Endodermal cell (in vitro differentiated cells): Measurements from ENCODE around the gene GYPC. TPM values are rescaled to one million over a fixed set of nuclear protein-coding genes. Genes with fewer than 3 reads are reported as not detected.

Experiments
- DNase-seq: peaks from one replicate; pipeline ENCODE4 v3.0.0-alpha.2; 2017
- H3K27ac ChIP-seq: 2 replicates; pipeline ENCODE4 v1.5.1; 2013; ENCODE audit warnings: mild to moderate bottlenecking, low read depth, low read length, moderate library complexity
- H3K27me3 ChIP-seq: 2 replicates; pipeline ENCODE4 v1.6.1; 2013; ENCODE audit warnings: mild to moderate bottlenecking, low read length, moderate library complexity; ENCODE audit not compliant: insufficient read depth, control insufficient read depth, poor library complexity, severe bottlenecking
- H3K36me3 ChIP-seq: 2 replicates; pipeline ENCODE4 v1.7.0; 2013; ENCODE audit warnings: mild to moderate bottlenecking, low read length, moderate library complexity; ENCODE audit not compliant: control insufficient read depth, insufficient read depth
- H3K4me1 ChIP-seq: one replicate; pipeline ENCODE4 v1.7.0; 2013; ENCODE audit warnings: low read length; ENCODE audit not compliant: control insufficient read depth, insufficient read depth
- H3K4me3 ChIP-seq: 2 replicates; pipeline ENCODE4 v1.5.1; 2013; ENCODE audit warnings: mild to moderate bottlenecking, low read length, moderate library complexity
- H3K9ac ChIP-seq: 2 replicates; pipeline ENCODE4 v1.6.1; 2013; ENCODE audit warnings: mild to moderate bottlenecking, low read length, moderate library complexity; ENCODE audit not compliant: poor library complexity, severe bottlenecking; ENCODE audit errors: extremely low read depth
- H3K9me3 ChIP-seq: 2 replicates; pipeline ENCODE4 v1.6.1; 2013; ENCODE audit warnings: mild to moderate bottlenecking, low read length, moderate library complexity; ENCODE audit not compliant: control insufficient read depth
- H3K27ac Mint-ChIP-seq: 2 replicates; pipeline ENCODE4 v1.8.0; 2020; ENCODE audit warnings: mixed read lengths
- H3K27me3 Mint-ChIP-seq: 2 replicates; pipeline ENCODE4 v1.8.0; 2021; ENCODE audit warnings: mild to moderate bottlenecking, mixed read lengths; ENCODE audit not compliant: insufficient read depth
- H3K36me3 Mint-ChIP-seq: 2 replicates; pipeline ENCODE4 v1.8.0; 2020; ENCODE audit warnings: low read depth, mixed read lengths
- H3K4me1 Mint-ChIP-seq: 2 replicates; pipeline ENCODE4 v1.8.0; 2020; ENCODE audit warnings: mixed read lengths
- H3K4me3 Mint-ChIP-seq: 2 replicates; pipeline ENCODE4 v1.8.0; 2020; ENCODE audit warnings: mild to moderate bottlenecking, moderate library complexity, mixed read lengths
- H3K9me3 Mint-ChIP-seq: 2 replicates; pipeline ENCODE4 v1.8.0; 2020; ENCODE audit warnings: mild to moderate bottlenecking, mixed read lengths
- CTCF ChIP-seq: fragments of 200-600 bp; sonication (generic); conservative IDR thresholded peaks from 2 replicates; pipeline ENCODE4 v1.5.0; 2021; ENCODE audit warnings: antibody characterized with exemption, mild to moderate bottlenecking
- WGBS, 2 experiments: methylation state at CpG; one replicate each; pipeline versions ENCODE4 v1.1.5 to v1.1.7; 2013; ENCODE audit warnings: missing lambda C conversion rate in 2 of 2, mixed read lengths in 1 of 2; ENCODE audit not compliant: insufficient coverage in 1 of 2, insufficient read length in 1 of 2; 5-methylcytosine and 5-hydroxymethylcytosine counted together
- total RNA-seq, 2 donors: library from RNA; stranded (reverse); fragmentation: NEBNext Ultra II Directional in 1 of 2; extraction: Animal tissue kit (Norgen Biotek cat#: 25700) in 1 of 2; gene quantifications; 2 replicates in 1 of 2; 3 replicates in 1 of 2; pipeline ENCODE4 v1.2.1, GENCODE V29; 2021

The GYPC gene
- total RNA-seq, 2 donors from 2014 or later, result 15.3 to 23.2 TPM

GRCh38 chr2:126658905-126659561, 3.1 kb downstream of the GYPC start:
- no peak overlapping the region for H3K27ac Mint-ChIP-seq

GRCh38 chr2:126659562-126660467, 3.9 kb downstream of the GYPC start:
- no peak overlapping the region for H3K4me3 ChIP-seq
- Mint-ChIP-seq H3K4me1 (peaks cover 34% of the 10 kb centered on the region), H3K27me3 (peaks cover 18% of the 10 kb centered on the region), H3K27ac (no peak overlapping the region), H3K4me3 (no peak overlapping the region), H3K9me3 (no peaks in the 10 kb centered on the region), H3K36me3 (no peaks in the 10 kb centered on the region)
- H3K4me1 ChIP-seq, result peaks cover 11% of the 10 kb centered on the region
- no peak overlapping the region for H3K27ac ChIP-seq
- H3K9me3 ChIP-seq, result no peaks in the 10 kb centered on the region
- no peaks in the 10 kb centered on the region for H3K36me3 ChIP-seq
- TF ChIP-seq CTCF, result no peak
- peaks cover 5% of the 10 kb centered on the region for H3K27me3 ChIP-seq
- no peak overlapping the region for H3K9ac ChIP-seq
- DNase-seq, result no peak
- 87 to 94% methylated on average over 11 to 23 of the region's 23 CpGs for WGBS, 2 experiments

More at GRCh38 chr2:126658905-126659561, 3.1 kb downstream of the GYPC start:
- H3K9ac ChIP-seq, result no peak overlapping the region
- peaks cover 5% of the 10 kb centered on the region for H3K27me3 ChIP-seq
- no peaks in the 10 kb centered on the region for H3K36me3 ChIP-seq
- peaks cover 36% of the 10 kb centered on the region for H3K4me1 Mint-ChIP-seq
- peaks cover 23% of the 10 kb centered on the region for H3K27me3 Mint-ChIP-seq
- no peaks in the 10 kb centered on the region for H3K36me3 Mint-ChIP-seq
- H3K27ac ChIP-seq, result no peak overlapping the region
- H3K9me3 Mint-ChIP-seq, result no peaks in the 10 kb centered on the region
- TF ChIP-seq CTCF, result no peak
- no peak overlapping the region for H3K4me3 Mint-ChIP-seq
- H3K4me3 ChIP-seq, result no peak overlapping the region
- 66 to 77% methylated on average over 6 to 10 of the region's 10 CpGs for WGBS, 2 experiments
- H3K4me1 ChIP-seq, result peaks cover 11% of the 10 kb centered on the region
- DNase-seq, result no peak
- H3K9me3 ChIP-seq, result no peaks in the 10 kb centered on the region

- Histone ChIP-seq H3K4me1 (peaks cover 11% of the 10 kb centered on the region), H3K9me3 (no peaks in the 10 kb centered on the region), H3K9ac (no peak overlapping the region), H3K36me3 (no peaks in the 10 kb centered on the region), H3K4me3 (no peak overlapping the region), H3K27ac (no peak overlapping the region), H3K27me3 (no peaks in the 10 kb centered on the region)
- Mint-ChIP-seq H3K9me3 (no peaks in the 10 kb centered on the region), H3K27me3 (peaks cover 8% of the 10 kb centered on the region), H3K4me3 (no peak overlapping the region), H3K4me1 (peaks cover 24% of the 10 kb centered on the region), H3K36me3 (no peaks in the 10 kb centered on the region), H3K27ac (no peak overlapping the region)
- DNase-seq, result no peak
- no peak for TF ChIP-seq CTCF
- WGBS, 2 experiments, result 88 to 89% methylated on average over 6 to 7 of the region's 7 CpGs
These were observed 5.0 kb downstream of the GYPC start for GRCh38 chr2:126660971-126661370.
